Adrenal gland (tissue), 5 donors: Measurements from ENCODE around the gene MROH9.

Experiments used
- CTCF ChIP-seq, 6 experiments: fragments of 450-650 bp in 4 of 6; fragments of 200-600 bp in 2 of 6; sonication (generic) in 1 of 6; IDR thresholded peaks; 1 replicate in 5 of 6; 2 replicates in 1 of 6; pipeline versions ENCODE4 v1.5.1 to v1.8.0; 2016 to 2021; ENCODE audit warnings: antibody characterized with exemption in 6 of 6, mild to moderate bottlenecking in 2 of 6, moderate library complexity in 1 of 6
- POLR2A ChIP-seq, 2 donors: fragments of 450-650 bp; IDR thresholded peaks; one replicate each; pipeline ENCODE4 v1.6.1; 2017; ENCODE audit warnings: antibody characterized with exemption in 2 of 2, mild to moderate bottlenecking in 2 of 2, moderate library complexity in 1 of 2
- donor health status: DM: no; HTN: no; CAD: no.

- TF ChIP-seq CTCF (IDR thresholded peaks at IDR 0.05) (no peak), POLR2A (IDR thresholded peaks at IDR 0.05) (no peak)
Observed at GRCh38 chr1:170908942-170909341, 26.4 kb upstream of the MROH9 start.
